Adrenal gland (tissue), 5 donors: Measurements from ENCODE around the gene NEK8.

Source experiments
- CTCF ChIP-seq, 6 experiments: fragments of 450-650 bp in 4 of 6; fragments of 200-600 bp in 2 of 6; sonication (generic) in 1 of 6; IDR thresholded peaks; 1 replicate in 5 of 6; 2 replicates in 1 of 6; pipeline versions ENCODE4 v1.5.1 to v1.8.0; 2016 to 2021; ENCODE audit warnings: antibody characterized with exemption in 6 of 6, mild to moderate bottlenecking in 2 of 6, moderate library complexity in 1 of 6
- POLR2A ChIP-seq, 2 donors: fragments of 450-650 bp; IDR thresholded peaks; one replicate each; pipeline ENCODE4 v1.6.1; 2017; ENCODE audit warnings: antibody characterized with exemption in 2 of 2, mild to moderate bottlenecking in 2 of 2, moderate library complexity in 1 of 2
- donor health status: DM: no; HTN: no; CAD: no.

- TF ChIP-seq CTCF (IDR thresholded peaks at IDR 0.05), result no peak
- TF ChIP-seq POLR2A (IDR thresholded peaks at IDR 0.05), result no peak
These were observed 36.5 kb downstream of the NEK8 start for GRCh38 chr17:28765038-28765437.
